GM10248 (cell line): ENCODE data around the gene STARD13.

Experiments used
- CTCF ChIA-PET: fragments of 300-600 bp; sonication (Branson Sonifier 250); formaldehyde crosslinking; extraction: SDS; loops from one replicate; lab custom pipeline; 2021; ENCODE audit warnings: antibody characterized with exemption; lab: Yijun Ruan, JAX
- POLR2A ChIA-PET: fragments of 350-650 bp; sonication (Branson Sonifier 250); formaldehyde crosslinking; extraction: SDS; loops from one replicate; lab custom pipeline; 2020; ENCODE audit warnings: antibody characterized with exemption; lab: Yijun Ruan, JAX
- DNase-seq: peaks from one replicate; pipeline ENCODE4 v3.0.0; 2012; ENCODE audit errors: extremely low spot score
- CTCF ChIP-seq: IDR thresholded peaks from 2 replicates; pipeline ENCODE4 v1.5.1; 2012; ENCODE audit warnings: mild to moderate bottlenecking, low read depth; ENCODE audit errors: extremely low read depth, missing control alignments, control extremely low read depth

The STARD13 gene

GRCh38 chr13:33134213-33134612 is 151.3 kb downstream of the STARD13 start:
- no peak for DNase-seq
- POLR2A ChIA-PET, result no interaction called here
- CTCF ChIA-PET, result interaction anchor here (1.0 to 1.5 kb wide), 4 partner anchors 9 to 409 kb away, joined by 3 to 5 read pairs (median 4); no protein-coding TSS in a partner anchor
- no peak for TF ChIP-seq CTCF

- POLR2A ChIA-PET, result no interaction called here
- no peak for TF ChIP-seq CTCF
- DNase-seq, result no peak
- CTCF ChIA-PET, result interaction anchor here (1.0 to 1.6 kb wide), 5 partner anchors 8 to 23 kb away, joined by 3 to 5 read pairs (median 3); no protein-coding TSS in a partner anchor
These were observed 152.7 kb downstream of the STARD13 start for GRCh38 chr13:33132644-33133440.

- TF ChIP-seq CTCF, result no peak
- no peak for DNase-seq
- ChIA-PET POLR2A (no interaction called here), CTCF (interaction anchor here (1.3 kb wide), 1 partner anchor 9 kb away, joined by 3 read pairs; no protein-coding TSS in a partner anchor)
These were observed 155.7 kb downstream of the STARD13 start for GRCh38 chr13:33129886-33130285.

- POLR2A ChIA-PET, result no interaction called here
- TF ChIP-seq CTCF, result no peak
- CTCF ChIA-PET, result interaction anchor here (1.4 kb wide), 1 partner anchor 11 kb away, joined by 5 read pairs; no protein-coding TSS in a partner anchor
- no peak for DNase-seq
These were observed 156.3 kb downstream of the STARD13 start for GRCh38 chr13:33129094-33129832.

- no peak for DNase-seq
- ChIA-PET CTCF (interaction anchor here (1.4 to 3.0 kb wide), 2 partner anchors 10 kb away, joined by 5 to 9 read pairs; no protein-coding TSS in a partner anchor), POLR2A (no interaction called here)
- no peak for TF ChIP-seq CTCF
These were observed 157.4 kb downstream of the STARD13 start for GRCh38 chr13:33128134-33128533.

GRCh38 chr13:33127009-33127551 is 158.5 kb downstream of the STARD13 start:
- DNase-seq, result no peak
- POLR2A ChIA-PET, result no interaction called here
- CTCF ChIA-PET, result interaction anchor here (1.1 to 3.0 kb wide), 4 partner anchors 11 to 17 kb away, joined by 3 to 10 read pairs (median 7); no protein-coding TSS in a partner anchor
- no peak for TF ChIP-seq CTCF
